ENCODE data around the gene ACE2.

Gene ACE2

GRCh38 chrX:15631637-15632036, 30.9 kb upstream of the ACE2 start:
- ATAC-seq (ENCODE audit: insufficient read depth, low read depth) = no peak
- DNase-seq = no peak
- no peak overlapping the region for H3K4me3 ChIP-seq (ENCODE audit: low read depth in 1 of 2, low read length in 2 of 2)
- no peak for TF ChIP-seq EZH2 (IDR thresholded peaks at IDR 0.05; ENCODE audit: borderline replicate concordance, low read depth, low read length, severe bottlenecking)
- no peak for TF ChIP-seq CTCF (IDR thresholded peaks at IDR 0.05; ENCODE audit: borderline replicate concordance, extremely low read depth, low read length, poor library complexity, severe bottlenecking)
- no peaks in the 10 kb centered on the region for H3K9me3 ChIP-seq (ENCODE audit: insufficient read depth, low read length, severe bottlenecking)
- H3K27me3 ChIP-seq (ENCODE audit: insufficient read depth, low read length, poor library complexity) = no peaks in the 10 kb centered on the region
- H3K9ac ChIP-seq (ENCODE audit: low read depth, low read length) = no peak overlapping the region
- H2AFZ ChIP-seq (ENCODE audit: low read depth, low read length) = no peak overlapping the region
- H4K20me1 ChIP-seq (ENCODE audit: insufficient read depth, low read length) = no peaks in the 10 kb centered on the region
- no peaks in the 10 kb centered on the region for H3K36me3 ChIP-seq (ENCODE audit: insufficient read depth, low read length)
- H3K4me1 ChIP-seq (ENCODE audit: insufficient read depth, low read length) = no peaks in the 10 kb centered on the region
- no peak overlapping the region for H3K27ac ChIP-seq (ENCODE audit: low read length)
- H3K79me2 ChIP-seq (ENCODE audit: insufficient read depth, low read length) = no peaks in the 10 kb centered on the region
- no peak overlapping the region for H3K4me2 ChIP-seq (ENCODE audit: insufficient read depth, low read length)

GRCh38 chrX:15623054-15623453, 22.3 kb upstream of the ACE2 start:
- TF ChIP-seq CTCF (IDR thresholded peaks at IDR 0.05; ENCODE audit: borderline replicate concordance, extremely low read depth, low read length, poor library complexity, severe bottlenecking) (no peak), EZH2 (IDR thresholded peaks at IDR 0.05; ENCODE audit: borderline replicate concordance, low read depth, low read length, severe bottlenecking) (no peak)
- Histone ChIP-seq H3K4me2 (ENCODE audit: insufficient read depth, low read length) (no peak overlapping the region), H3K4me1 (ENCODE audit: insufficient read depth, low read length) (no peaks in the 10 kb centered on the region), H3K9ac (ENCODE audit: low read depth, low read length) (no peak overlapping the region), H3K9me3 (ENCODE audit: insufficient read depth, low read length, severe bottlenecking) (no peaks in the 10 kb centered on the region), H3K27me3 (ENCODE audit: insufficient read depth, low read length, poor library complexity) (no peaks in the 10 kb centered on the region), H4K20me1 (ENCODE audit: insufficient read depth, low read length) (no peaks in the 10 kb centered on the region), H3K27ac (ENCODE audit: low read length) (no peak overlapping the region), H2AFZ (ENCODE audit: low read depth, low read length) (no peak overlapping the region), H3K36me3 (ENCODE audit: insufficient read depth, low read length) (no peaks in the 10 kb centered on the region), H3K79me2 (ENCODE audit: insufficient read depth, low read length) (no peaks in the 10 kb centered on the region), H3K4me3 (ENCODE audit: low read depth in 1 of 2, low read length in 2 of 2) (no peak overlapping the region)
- no peak for DNase-seq
- no peak for ATAC-seq (ENCODE audit: insufficient read depth, low read depth)

- TF ChIP-seq EZH2 (IDR thresholded peaks at IDR 0.05; ENCODE audit: borderline replicate concordance, low read depth, low read length, severe bottlenecking) = no peak
- no peak for TF ChIP-seq CTCF (IDR thresholded peaks at IDR 0.05; ENCODE audit: borderline replicate concordance, extremely low read depth, low read length, poor library complexity, severe bottlenecking)
- no peak overlapping the region for H3K4me2 ChIP-seq (ENCODE audit: insufficient read depth, low read length)
- no peaks in the 10 kb centered on the region for H3K79me2 ChIP-seq (ENCODE audit: insufficient read depth, low read length)
- H3K4me3 ChIP-seq (ENCODE audit: low read depth in 1 of 2, low read length in 2 of 2) = no peak overlapping the region
- H4K20me1 ChIP-seq (ENCODE audit: insufficient read depth, low read length) = no peaks in the 10 kb centered on the region
- H3K9me3 ChIP-seq (ENCODE audit: insufficient read depth, low read length, severe bottlenecking) = no peaks in the 10 kb centered on the region
- no peak overlapping the region for H3K27ac ChIP-seq (ENCODE audit: low read length)
- no peaks in the 10 kb centered on the region for H3K36me3 ChIP-seq (ENCODE audit: insufficient read depth, low read length)
- H3K4me1 ChIP-seq (ENCODE audit: insufficient read depth, low read length) = no peaks in the 10 kb centered on the region
- no peak overlapping the region for H3K9ac ChIP-seq (ENCODE audit: low read depth, low read length)
- DNase-seq (no peak), ATAC-seq (ENCODE audit: insufficient read depth, low read depth) (no peak)
- no peak overlapping the region for H2AFZ ChIP-seq (ENCODE audit: low read depth, low read length)
- no peaks in the 10 kb centered on the region for H3K27me3 ChIP-seq (ENCODE audit: insufficient read depth, low read length, poor library complexity)
These were observed 18.4 kb upstream of the ACE2 start for GRCh38 chrX:15619053-15619755.
